ENCODE results near the gene SECTM1.

Gene SECTM1

GRCh38 chr17:82316651-82317393, 16.7 kb downstream of the SECTM1 start:
- in situ Hi-C loops (cut with MboI; ENCODE audit: low sequenced_read_pairs, unreplicated experiment), result no loop called here

GRCh38 chr17:82315703-82316358, 17.7 kb downstream of the SECTM1 start:
- in situ Hi-C loops (cut with MboI; ENCODE audit: low sequenced_read_pairs, unreplicated experiment), result no loop called here
- no peak for TF ChIP-seq CTCF (IDR thresholded peaks at IDR 0.05; ENCODE audit: borderline replicate concordance, control extremely low read depth, extremely low read depth, insufficient read depth, missing control alignments)

More at GRCh38 chr17:82316651-82317393, 16.7 kb downstream of the SECTM1 start:
- no peak for DNase-seq (ENCODE audit: low spot score)
- TF ChIP-seq CTCF (IDR thresholded peaks at IDR 0.05; ENCODE audit: borderline replicate concordance, control extremely low read depth, extremely low read depth, insufficient read depth, missing control alignments), result no peak

GRCh38 chr17:82314727-82315605, 18.6 kb downstream of the SECTM1 start:
- no peak for DNase-seq (ENCODE audit: low spot score)
- in situ Hi-C loops (cut with MboI; ENCODE audit: low sequenced_read_pairs, unreplicated experiment), result no loop called here
- no peak for TF ChIP-seq CTCF (IDR thresholded peaks at IDR 0.05; ENCODE audit: borderline replicate concordance, control extremely low read depth, extremely low read depth, insufficient read depth, missing control alignments)

More at GRCh38 chr17:82315703-82316358, 17.7 kb downstream of the SECTM1 start:
- no peak for DNase-seq (ENCODE audit: low spot score)

GRCh38 chr17:82314012-82314726, 19.4 kb downstream of the SECTM1 start:
- no peak for TF ChIP-seq CTCF (IDR thresholded peaks at IDR 0.05; ENCODE audit: borderline replicate concordance, control extremely low read depth, extremely low read depth, insufficient read depth, missing control alignments)
- in situ Hi-C loops (cut with MboI; ENCODE audit: low sequenced_read_pairs, unreplicated experiment), result no loop called here
- DNase-seq (ENCODE audit: low spot score), result no peak

GRCh38 chr17:82313195-82314011, 20.2 kb downstream of the SECTM1 start:
- DNase-seq (ENCODE audit: low spot score), result no peak
- no peak for TF ChIP-seq CTCF (IDR thresholded peaks at IDR 0.05; ENCODE audit: borderline replicate concordance, control extremely low read depth, extremely low read depth, insufficient read depth, missing control alignments)
- in situ Hi-C loops (cut with MboI; ENCODE audit: low sequenced_read_pairs, unreplicated experiment), result no loop called here
